Left cardiac atrium (tissue), 4 donors: ENCODE data around the gene RALB. TPM values are rescaled to one million over a fixed set of nuclear protein-coding genes. Genes with fewer than 3 reads are reported as not detected.

Source experiments
- ATAC-seq, 2 donors: fragments of 200-7000 bp; cut with Tn5 transposase; one replicate each; pipeline ENCODE4 v1.9.1; 2020; ENCODE audit warnings: mild to moderate bottlenecking in 2 of 2, moderate library complexity in 2 of 2
- DNase-seq: peaks from one replicate; pipeline ENCODE4 v3.0.0-alpha.2; 2020
- intact Hi-C, 2 donors: fragments of 100-400 bp; cut with DNase I; formaldehyde crosslinking; loops; one replicate each; pipeline versions ENCODE4 v1.14.1 to v1.15.1; 2022 to 2023
- total RNA-seq, 2 donors: library from RNA; stranded (reverse); fragmentation: NEBNext Ultra II Directional; extraction: Animal tissue kit (Norgen Biotek cat#: 25700); gene quantifications; one replicate each; pipeline ENCODE4 v1.2.1, GENCODE V29; 2021
- donor health status: DM: no; HTN: yes; CAD: no.
- donor health status: DM: no; HTN: yes; CAD: no; lungs with severe emphysema.
- donor health status: DM: yes; HTN: yes; CAD: no.
- donor health status: Dilated cardiomyopathy.

Gene RALB
- total RNA-seq, 2 donors from 2014 or later: 52.5 to 54.7 TPM

- ATAC-seq (peak; percentile 27 to 72), DNase-seq (peak; percentile 70)
- intact Hi-C loops: no loop called here
Observed at GRCh38 chr2:120238728-120239487, 13.7 kb upstream of the RALB start.

GRCh38 chr2:120239488-120240287 is 13.0 kb upstream of the RALB start:
- DNase-seq (peak; percentile 80), ATAC-seq (peak; percentile 76 to 79)
- intact Hi-C loops: no loop called here

- no peak for ATAC-seq
- intact Hi-C loops: no loop called here
- DNase-seq: no peak
Observed at GRCh38 chr2:120240901-120241429, 11.7 kb upstream of the RALB start.

GRCh38 chr2:120241684-120242083 is 11.0 kb upstream of the RALB start:
- intact Hi-C loops: no loop called here
- DNase-seq: no peak
- no peak for ATAC-seq

- intact Hi-C loops: no loop called here
- ATAC-seq: no peak
- DNase-seq: no peak
Observed at GRCh38 chr2:120243211-120243610, 9.4 kb upstream of the RALB start.

GRCh38 chr2:120243875-120244553 is 8.6 kb upstream of the RALB start:
- DNase-seq (no peak), ATAC-seq (no peak)
- intact Hi-C loops: no loop called here

- DNase-seq: no peak
- intact Hi-C loops: no loop called here
- ATAC-seq: no peak
Observed at GRCh38 chr2:120244656-120245519, 7.8 kb upstream of the RALB start.

- peak in 1 of 2 donors; percentile 71 for ATAC-seq
- no peak for DNase-seq
- intact Hi-C loops: no loop called here
Observed at GRCh38 chr2:120245520-120246332, 6.9 kb upstream of the RALB start.

GRCh38 chr2:120246546-120247300 is 5.9 kb upstream of the RALB start:
- intact Hi-C loops: no loop called here
- DNase-seq (no peak), ATAC-seq (no peak)

GRCh38 chr2:120247851-120248250 is 4.8 kb upstream of the RALB start:
- intact Hi-C loops: no loop called here
- ATAC-seq (no peak), DNase-seq (no peak)

GRCh38 chr2:120250640-120251039 is 2.0 kb upstream of the RALB start:
- ATAC-seq (no peak), DNase-seq (no peak)
- intact Hi-C loops: loop anchor here in 1 of 2 donors (5.0 kb wide), 2 partner anchors 42 to 62 kb away; no protein-coding TSS in a partner anchor

- intact Hi-C loops: loop anchor here in 1 of 2 donors (5.0 kb wide), 2 partner anchors 41 to 61 kb away; no protein-coding TSS in a partner anchor
- DNase-seq: no peak
- ATAC-seq: no peak
Observed at GRCh38 chr2:120251078-120251477, 1.6 kb upstream of the RALB start.

GRCh38 chr2:120251880-120252224 is 800 bp upstream of the RALB start:
- ATAC-seq (no peak), DNase-seq (no peak)
- intact Hi-C loops: loop anchor here in 1 of 2 donors (5.0 kb wide), 2 partner anchors 40 to 60 kb away; no protein-coding TSS in a partner anchor

GRCh38 chr2:120253021-120253882 is 600 bp downstream of the RALB start:
- DNase-seq: peak; percentile 92
- peak; percentile 77 to 86 for ATAC-seq
- intact Hi-C loops: loop anchor here in 1 of 2 donors (5.0 kb wide), 2 partner anchors 39 to 59 kb away; no protein-coding TSS in a partner anchor

GRCh38 chr2:120254178-120254577 is 1.5 kb downstream of the RALB start:
- ATAC-seq (no peak), DNase-seq (no peak)
- intact Hi-C loops: loop anchor here in 1 of 2 donors (5.0 kb wide), 2 partner anchors 38 to 58 kb away; no protein-coding TSS in a partner anchor

- intact Hi-C loops: no loop called here
- ATAC-seq (no peak), DNase-seq (no peak)
Observed at GRCh38 chr2:120255071-120255470, 2.4 kb downstream of the RALB start.
